GM12872 (cell line): ENCODE results near the gene NSUN5.

Source experiments
- CTCF ChIP-seq: IDR thresholded peaks from 3 replicates; pipeline ENCODE4 v1.5.1; 2011; ENCODE audit warnings: low read depth, mild to moderate bottlenecking, low read length, moderate library complexity; ENCODE audit not compliant: insufficient read depth

The NSUN5 gene

GRCh38 chr7:73350306-73351068, 41.9 kb upstream of the NSUN5 start:
- TF ChIP-seq CTCF: no peak

GRCh38 chr7:73349763-73350162, 41.1 kb upstream of the NSUN5 start:
- TF ChIP-seq CTCF: no peak

GRCh38 chr7:73345951-73346350, 37.3 kb upstream of the NSUN5 start:
- TF ChIP-seq CTCF: no peak

- TF ChIP-seq CTCF: no peak
These were observed 36.9 kb upstream of the NSUN5 start for GRCh38 chr7:73345538-73345937.

GRCh38 chr7:73343671-73344380, 35.2 kb upstream of the NSUN5 start:
- no peak for TF ChIP-seq CTCF

- no peak for TF ChIP-seq CTCF
These were observed 34.0 kb upstream of the NSUN5 start for GRCh38 chr7:73342645-73343044.

GRCh38 chr7:73341877-73342276, 33.3 kb upstream of the NSUN5 start:
- no peak for TF ChIP-seq CTCF
